Endothelial cell of umbilical vein (primary cell): Measurements from ENCODE around the gene GSN. TPM values are rescaled to one million over a fixed set of nuclear protein-coding genes. Genes with fewer than 3 reads are reported as not detected.

Source experiments
- BruUV-seq: library from RNA; stranded (reverse); fragments of 400-500 nt; replicated peaks from 2 replicates; lab custom pipeline; 2021; lab: Mats Ljungman, UMichigan
- CTCF ChIA-PET: fragments of 300-600, 350-600 bp; sonication (Branson Sonifier 250); formaldehyde crosslinking; loops from one replicate; lab custom pipeline; 2021; ENCODE audit warnings: antibody characterized with exemption, inconsistent platforms; lab: Charles Lee
- POLR2A ChIA-PET: fragments of 300-600, 350-600 bp; sonication (Branson Sonifier 250); formaldehyde crosslinking; loops from one replicate; lab custom pipeline; 2021; ENCODE audit warnings: antibody characterized with exemption, inconsistent platforms; lab: Charles Lee
- DNase-seq: peaks from one replicate; pipeline ENCODE4 v3.0.0-alpha.2; 2011; ENCODE audit warnings: low read depth, low spot score
- FAIRE-seq: peaks from 2 replicates; lab custom pipeline; 2011; peaks lifted over from hg19 to GRCh38; lab: Jason Lieb, UNC
- H2AFZ ChIP-seq: 2 replicates; pipeline ENCODE4 v1.6.0; 2012; ENCODE audit warnings: low read depth, low read length, control low read depth, inconsistent platforms
- H3K27ac ChIP-seq: 2 replicates; pipeline ENCODE4 v1.5.1; 2011; ENCODE audit warnings: low read depth, mild to moderate bottlenecking, control low read depth, low read length, moderate library complexity; ENCODE audit not compliant: insufficient read depth
- H3K27me3 ChIP-seq, 2 experiments: 2 replicates each; pipeline versions ENCODE4 v1.6.0 to v1.6.1; 2011; ENCODE audit warnings: low read length in 2 of 2, mixed read lengths in 1 of 2; ENCODE audit not compliant: control insufficient read depth in 2 of 2, insufficient read depth in 2 of 2
- H3K36me3 ChIP-seq, 2 experiments: 2 replicates in 1 of 2; 3 replicates in 1 of 2; pipeline ENCODE4 v1.5.1; 2011; ENCODE audit warnings: low read length in 2 of 2, mild to moderate bottlenecking in 1 of 2, moderate library complexity in 1 of 2; ENCODE audit not compliant: control insufficient read depth in 2 of 2, insufficient read depth in 2 of 2; ENCODE audit errors: extremely low read depth in 1 of 2
- H3K4me1 ChIP-seq: 3 replicates; pipeline ENCODE4 v1.5.1; 2011; ENCODE audit warnings: mild to moderate bottlenecking, low read length; ENCODE audit not compliant: control insufficient read depth, insufficient read depth; ENCODE audit errors: extremely low read depth
- H3K4me2 ChIP-seq: 2 replicates; pipeline ENCODE4 v1.6.1; 2011; ENCODE audit warnings: low read length, control low read depth, mixed read lengths; ENCODE audit not compliant: insufficient read depth
- H3K4me3 ChIP-seq, 3 experiments: fragments of 200-600 bp in 1 of 3; sonication (generic), shearing (Covaris generic) in 1 of 3; replicated peaks in 1 of 3; 2 replicates each; pipeline ENCODE4 v1.5.1; 2011 to 2016; ENCODE audit warnings: control low read depth in 3 of 3, low read length in 3 of 3, mild to moderate bottlenecking in 2 of 3, inconsistent platforms in 1 of 3, low read depth in 1 of 3, moderate library complexity in 1 of 3; ENCODE audit not compliant: insufficient read depth in 1 of 3
- H3K79me2 ChIP-seq: 2 replicates; pipeline ENCODE4 v1.6.0; 2012; ENCODE audit warnings: low read length, inconsistent platforms; ENCODE audit not compliant: control insufficient read depth, insufficient read depth
- H3K9ac ChIP-seq: replicated peaks from 2 replicates; pipeline ENCODE3; 2011; ENCODE audit warnings: low read length, control low read depth; ENCODE audit not compliant: insufficient read depth; ENCODE audit errors: extremely low read depth
- H3K9me1 ChIP-seq: replicated peaks from 3 replicates; pipeline ENCODE4 v1.6.0; 2011; ENCODE audit warnings: mild to moderate bottlenecking, low read length; ENCODE audit not compliant: control insufficient read depth, insufficient read depth; ENCODE audit errors: extremely low read depth
- H3K9me3 ChIP-seq: replicated peaks from 2 replicates; pipeline ENCODE4 v1.5.1; 2012; ENCODE audit warnings: low read length, inconsistent platforms; ENCODE audit not compliant: control insufficient read depth, insufficient read depth
- H4K20me1 ChIP-seq: replicated peaks from 2 replicates; pipeline ENCODE3; 2011; ENCODE audit warnings: mild to moderate bottlenecking, low read length; ENCODE audit not compliant: control insufficient read depth, insufficient read depth; ENCODE audit errors: extremely low read depth
- CTCF ChIP-seq, 2 donors: IDR thresholded peaks; 1 replicate in 1 of 2; 2 replicates in 1 of 2; pipeline ENCODE4 v1.5.1; 2011; ENCODE audit warnings: low read length in 2 of 2, mild to moderate bottlenecking in 2 of 2, moderate library complexity in 2 of 2, control low read depth in 1 of 2, inconsistent platforms in 1 of 2, low read depth in 1 of 2; ENCODE audit not compliant: insufficient read depth in 1 of 2; ENCODE audit errors: extremely low read depth in 1 of 2
- EZH2 ChIP-seq: IDR thresholded peaks from 2 replicates; pipeline ENCODE4 v1.6.1; 2012; ENCODE audit warnings: borderline replicate concordance, low read depth, mild to moderate bottlenecking, moderate library complexity, low read length, inconsistent platforms; ENCODE audit not compliant: severe bottlenecking
- FOS ChIP-seq: IDR thresholded peaks from 2 replicates; pipeline ENCODE4 v1.6.1; 2011; ENCODE audit warnings: mild to moderate bottlenecking, low read length, moderate library complexity, borderline replicate concordance; ENCODE audit not compliant: insufficient read depth
- GATA2 ChIP-seq: IDR thresholded peaks from 2 replicates; pipeline ENCODE4 v1.7.0; 2011; ENCODE audit warnings: low read depth, mild to moderate bottlenecking, moderate library complexity, mixed read lengths, low read length; ENCODE audit not compliant: insufficient read length, insufficient read depth
- JUN ChIP-seq: IDR thresholded peaks from 2 replicates; pipeline ENCODE4 v1.6.1; 2011; ENCODE audit warnings: borderline replicate concordance, low read depth; ENCODE audit not compliant: insufficient read length, insufficient read depth
- MAX ChIP-seq: IDR thresholded peaks from 2 replicates; pipeline ENCODE4 v1.6.1; 2011; ENCODE audit not compliant: insufficient read depth, insufficient read length
- MYC ChIP-seq: IDR thresholded peaks from one replicate; pipeline ENCODE4 v1.6.1; 2011; ENCODE audit warnings: mild to moderate bottlenecking, low read depth, low read length
- POLR2A ChIP-seq: IDR thresholded peaks from 2 replicates; pipeline ENCODE4 v1.6.1; 2012; ENCODE audit warnings: low read depth, mild to moderate bottlenecking, control low read depth, low read length
- POLR2AphosphoS5 ChIP-seq: IDR thresholded peaks from 2 replicates; pipeline ENCODE4 v1.6.1; 2012; ENCODE audit warnings: low read depth, mild to moderate bottlenecking, control low read depth, low read length, moderate library complexity; ENCODE audit not compliant: insufficient read depth
- dilution Hi-C: fragments of 300-500 bp; cut with MboI; formaldehyde crosslinking; loops from one replicate; pipeline ENCODE4 v1.15.0; 2019; ENCODE audit warnings: low sequenced_read_pairs; ENCODE audit not compliant: extremely low pct_ligation_motif_present
- intact Hi-C: fragments of 100-400 bp; cut with micrococcal nuclease; formaldehyde crosslinking; loops from one replicate; pipeline ENCODE4 v1.10.0; 2022
- polyA plus RNA-seq, 4 experiments: library from polyadenylated mRNA; depleted of rRNA in 3 of 4; stranded (reverse) in 3 of 4; unstranded in 1 of 4; fragments of >200 nt; gene quantifications; 2 replicates each; pipeline versions ENCODE4 v1.2.1 to v1.2.3, GENCODE V29; 2011 to 2012; ENCODE audit warnings: missing spikeins in 1 of 4
- total RNA-seq: library from RNA; stranded (reverse); gene quantifications from 2 replicates; pipeline ENCODE4 v1.2.3, GENCODE V29; 2021

GSN gene
- total and polyA plus RNA-seq, 2 donors (not counting 3 experiments of a cell fraction or from before 2014, with no cell fraction given) = 130 to 232 TPM

GRCh38 chr9:121218357-121219027 is 49.5 kb upstream of the GSN start:
- Histone ChIP-seq H2AFZ (no peak overlapping the region), H3K4me2 (no peak overlapping the region), H3K4me3 (no peak overlapping the region), H3K4me1 (peaks cover 3% of the 10 kb centered on the region), H3K9me3 (no peaks in the 10 kb centered on the region), H3K36me3 (no peaks in the 10 kb centered on the region), H3K9me1 (no peaks in the 10 kb centered on the region), H3K27me3 (no peaks in the 10 kb centered on the region), H3K27ac (no peak overlapping the region), H3K9ac (no peak overlapping the region), H3K79me2 (no peaks in the 10 kb centered on the region), H4K20me1 (no peaks in the 10 kb centered on the region)
- intact Hi-C loops = no loop called here
- DNase-seq = no peak
- dilution Hi-C loops = no loop called here
- TF ChIP-seq GATA2 (no peak), POLR2A (no peak), FOS (no peak), CTCF (IDR thresholded peaks at IDR 0.05; ENCODE audit: extremely low read depth in 1 of 2, insufficient read depth in 1 of 2, low read depth in 1 of 2, low read length in 2 of 2) (no peak), EZH2 (no peak), MAX (no peak), POLR2AphosphoS5 (no peak), MYC (no peak), JUN (no peak)
- ChIA-PET CTCF (interaction anchor here (1.0 to 2.1 kb wide), 7 partner anchors 42 to 158 kb away, joined by 3 to 7 read pairs (median 4); partner anchors contain the start of gene GSN), POLR2A (no interaction called here)
- no peak for FAIRE-seq
- BruUV-seq = no TSS peak
